IPS-18a (cell line): ENCODE results near the gene HSD3B1.
"Not testable (repeated sequence)": the region's sequence is repeated elsewhere in the genome, so short reads cannot be mapped to it uniquely, and the experiment has no call there.

Experiments
- H3K27ac ChIP-seq: one replicate; pipeline ENCODE4 v1.5.1; 2013; ENCODE audit warnings: low read length
- H3K27me3 ChIP-seq: one replicate; pipeline ENCODE4 v1.6.1; 2013; ENCODE audit warnings: mild to moderate bottlenecking, low read length; ENCODE audit not compliant: control insufficient read depth, insufficient read depth
- H3K36me3 ChIP-seq: one replicate; pipeline ENCODE4 v1.6.1; 2013; ENCODE audit warnings: low read depth, low read length; ENCODE audit not compliant: control insufficient read depth
- H3K4me1 ChIP-seq: one replicate; pipeline ENCODE4 v1.6.1; 2013; ENCODE audit warnings: low read depth, low read length; ENCODE audit not compliant: control insufficient read depth
- H3K4me3 ChIP-seq: one replicate; pipeline ENCODE4 v1.5.1; 2013; ENCODE audit warnings: low read length
- H3K9ac ChIP-seq: one replicate; pipeline ENCODE4 v1.6.1; 2013; ENCODE audit warnings: mild to moderate bottlenecking, low read length, moderate library complexity
- H3K9me3 ChIP-seq: one replicate; pipeline ENCODE4 v1.6.1; 2013; ENCODE audit warnings: low read depth, low read length; ENCODE audit not compliant: control insufficient read depth

The HSD3B1 gene

GRCh38 chr1:119560402-119560801, 53.4 kb downstream of the HSD3B1 start:
- H3K9ac ChIP-seq, H3K27ac ChIP-seq, H3K4me1 ChIP-seq, H3K27me3 ChIP-seq, H3K36me3 ChIP-seq, H3K9me3 ChIP-seq, H3K4me3 ChIP-seq: not testable (repeated sequence)

GRCh38 chr1:119564548-119564947, 57.5 kb downstream of the HSD3B1 start:
- no peak overlapping the region for H3K27ac ChIP-seq
- H3K4me1 ChIP-seq, result no peaks in the 10 kb centered on the region
- H3K4me3 ChIP-seq, result no peak overlapping the region
- H3K9me3 ChIP-seq, result no peaks in the 10 kb centered on the region
- no peaks in the 10 kb centered on the region for H3K36me3 ChIP-seq
- no peaks in the 10 kb centered on the region for H3K27me3 ChIP-seq
- H3K9ac ChIP-seq, result no peak overlapping the region
